ENCODE results near the gene NLRP10. TPM values are rescaled to one million over a fixed set of nuclear protein-coding genes. Genes with fewer than 3 reads are reported as not detected.

NLRP10 gene
- total RNA-seq, 1 donor from 2014 or later, result not detected

DNA sequence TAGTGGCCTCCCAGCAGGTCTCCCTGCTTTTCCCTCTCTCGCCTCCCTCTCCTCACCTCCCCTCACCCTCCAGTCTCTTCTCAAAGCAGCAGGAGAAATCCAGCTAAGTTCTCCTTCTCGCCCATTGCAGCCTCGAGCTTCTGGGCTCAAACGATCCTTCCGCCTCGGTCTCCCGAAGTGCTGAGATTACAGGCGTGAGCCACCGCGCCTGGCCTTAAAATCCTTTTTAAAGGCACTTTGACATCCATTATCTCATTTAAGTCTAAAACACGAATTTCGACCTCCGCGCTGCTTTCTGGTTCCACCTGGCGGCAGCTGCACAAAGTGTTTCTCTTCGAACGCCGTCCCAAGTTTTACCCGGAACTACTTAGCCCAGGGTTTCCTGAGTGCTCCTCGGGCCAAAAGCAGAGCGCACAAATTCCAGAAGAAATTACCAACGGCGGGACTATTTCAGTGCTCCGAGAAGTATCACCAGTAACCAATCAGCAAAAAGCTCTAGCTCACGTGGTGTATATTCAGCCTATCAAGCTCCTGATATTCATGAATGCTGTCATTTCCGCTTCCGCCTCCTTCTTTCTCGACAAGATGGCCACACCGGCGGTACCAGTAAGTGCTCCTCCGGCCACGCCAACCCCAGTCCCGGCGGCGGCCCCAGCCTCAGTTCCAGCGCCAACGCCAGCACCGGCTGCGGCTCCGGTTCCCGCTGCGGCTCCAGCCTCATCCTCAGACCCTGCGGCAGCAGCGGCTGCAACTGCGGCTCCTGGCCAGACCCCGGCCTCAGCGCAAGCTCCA, 21.7 kb upstream of the NLRP10 start, which contains the start of gene EIF3F:
Gene EIF3F (plus strand): TSS at position 570 of the 792 bp plus-strand sequence. CDS start 16 bp downstream, at position 586.
- Mint-ChIP-seq H3K27ac (ENCODE audit: unreplicated experiment) (peak within 1 kb of the TSS; percentile 97), H3K36me3 (ENCODE audit: unreplicated experiment) (peaks cover 4% of the 10 kb centered on the region), H3K4me3 (ENCODE audit: unreplicated experiment) (peak within 1 kb of the TSS; percentile 99), H3K4me1 (ENCODE audit: low read depth, unreplicated experiment) (peaks cover 6% of the 10 kb centered on the region), H3K9me3 (ENCODE audit: unreplicated experiment) (peaks cover 8% of the 10 kb centered on the region), H3K27me3 (ENCODE audit: unreplicated experiment) (peaks cover 5% of the 10 kb centered on the region)
- peak; percentile 82 for TF ChIP-seq CTCF (IDR thresholded peaks at IDR 0.05; ENCODE audit: partially characterized antibody, unreplicated experiment)
- DNase-seq, result peak; percentile 83

DNA sequence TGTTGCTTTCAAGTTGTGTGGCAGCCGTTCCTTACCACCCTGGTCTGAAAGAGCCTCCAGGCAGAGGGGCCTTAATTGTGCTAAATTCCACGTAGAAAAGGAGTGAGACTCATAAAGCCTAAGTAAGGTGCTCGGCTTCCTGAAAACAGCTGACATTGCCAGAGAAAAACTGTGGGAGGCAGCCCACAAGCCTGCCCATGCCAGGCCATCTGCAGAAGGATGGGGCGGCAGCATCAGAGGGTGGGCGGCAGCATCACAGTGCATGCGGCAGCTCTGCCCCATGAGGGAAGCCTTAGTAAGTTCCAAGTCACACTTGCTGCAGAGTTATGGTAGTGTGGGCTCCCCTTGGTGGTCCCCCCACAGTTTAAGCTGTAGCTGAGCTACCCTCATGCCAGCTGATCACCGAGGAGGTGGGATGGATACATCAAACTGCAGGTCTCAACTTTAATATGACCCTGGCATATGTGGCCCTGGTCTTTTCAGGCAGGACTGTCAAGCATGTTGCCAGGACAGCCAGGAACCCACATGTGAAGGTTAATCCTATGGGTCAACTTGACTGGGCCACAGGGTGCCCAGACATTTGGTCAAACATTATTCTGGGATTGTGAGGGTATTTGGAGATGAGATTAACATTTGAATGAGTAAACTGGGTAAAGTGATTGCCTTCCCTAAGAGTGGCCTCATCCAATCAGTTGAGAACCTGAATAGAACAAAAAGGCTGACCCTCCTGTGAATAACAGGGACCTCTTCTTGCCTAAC, 18.8 kb upstream of the NLRP10 start:
- TF ChIP-seq CTCF (IDR thresholded peaks at IDR 0.05; ENCODE audit: partially characterized antibody, unreplicated experiment), result no peak
- Mint-ChIP-seq H3K27ac (ENCODE audit: unreplicated experiment) (no peak overlapping the region), H3K9me3 (ENCODE audit: unreplicated experiment) (peaks cover 7% of the 10 kb centered on the region), H3K4me1 (ENCODE audit: low read depth, unreplicated experiment) (peaks cover 5% of the 10 kb centered on the region), H3K27me3 (ENCODE audit: unreplicated experiment) (peaks cover 5% of the 10 kb centered on the region), H3K4me3 (ENCODE audit: unreplicated experiment) (no peak overlapping the region), H3K36me3 (ENCODE audit: unreplicated experiment) (peaks cover 4% of the 10 kb centered on the region)
- DNase-seq, result no peak

- peaks cover 2% of the 10 kb centered on the region for H3K9me3 Mint-ChIP-seq (ENCODE audit: unreplicated experiment)
- no peak overlapping the region for H3K4me3 Mint-ChIP-seq (ENCODE audit: unreplicated experiment)
- DNase-seq, result no peak
- TF ChIP-seq CTCF (IDR thresholded peaks at IDR 0.05; ENCODE audit: partially characterized antibody, unreplicated experiment), result no peak
- peaks cover 5% of the 10 kb centered on the region for H3K27me3 Mint-ChIP-seq (ENCODE audit: unreplicated experiment)
- H3K36me3 Mint-ChIP-seq (ENCODE audit: unreplicated experiment), result peaks cover 2% of the 10 kb centered on the region
- H3K27ac Mint-ChIP-seq (ENCODE audit: unreplicated experiment), result no peak overlapping the region
- no peaks in the 10 kb centered on the region for H3K4me1 Mint-ChIP-seq (ENCODE audit: low read depth, unreplicated experiment)
These were observed 17.4 kb upstream of the NLRP10 start for GRCh38 chr11:7982582-7983119.

DNA sequence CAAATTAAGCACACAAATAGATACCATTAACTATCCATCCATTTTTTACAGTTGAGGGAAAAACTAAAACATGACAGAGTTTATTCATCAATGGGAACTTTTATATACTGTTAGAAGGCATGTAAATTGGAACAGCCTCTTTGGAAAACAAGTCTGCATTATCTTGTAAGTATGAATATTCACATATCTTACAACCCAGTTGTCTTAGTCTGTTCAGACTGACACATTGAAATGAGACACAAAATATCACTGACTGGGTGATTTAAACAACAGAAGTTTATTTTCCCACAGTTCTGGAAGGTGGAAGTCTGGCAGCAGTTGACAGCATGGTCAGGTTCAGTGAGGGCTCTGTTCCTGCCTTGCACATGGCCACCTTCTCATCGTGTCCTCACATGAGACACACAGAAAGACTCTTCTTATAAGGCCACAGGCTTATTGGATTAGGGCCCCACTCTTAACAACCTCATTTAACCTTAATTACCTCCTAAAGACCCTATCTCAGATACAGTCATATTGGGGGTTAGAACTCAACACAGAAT, 16.4 kb upstream of the NLRP10 start:
- Mint-ChIP-seq H3K36me3 (ENCODE audit: unreplicated experiment) (no peaks in the 10 kb centered on the region), H3K9me3 (ENCODE audit: unreplicated experiment) (no peaks in the 10 kb centered on the region), H3K27ac (ENCODE audit: unreplicated experiment) (no peak overlapping the region), H3K27me3 (ENCODE audit: unreplicated experiment) (peaks cover 1% of the 10 kb centered on the region), H3K4me1 (ENCODE audit: low read depth, unreplicated experiment) (no peaks in the 10 kb centered on the region), H3K4me3 (ENCODE audit: unreplicated experiment) (no peak overlapping the region)
- TF ChIP-seq CTCF (IDR thresholded peaks at IDR 0.05; ENCODE audit: partially characterized antibody, unreplicated experiment), result no peak
- no peak for DNase-seq

Measured in glutamatergic neuron (in vitro differentiated cells).